OCI-LY1 (cell line): ENCODE results near the gene MCU.

Experiments
- H2AFZ ChIP-seq: fragments of 200-600 bp; sonication (generic), shearing (Covaris generic); 2 replicates; pipeline ENCODE4 v1.6.0; 2014; ENCODE audit warnings: antibody characterized with exemption, mild to moderate bottlenecking, low read length
- H3F3A ChIP-seq: fragments of 200-600 bp; sonication (generic), shearing (Covaris generic); 2 replicates; pipeline ENCODE4 v1.6.0; 2014; ENCODE audit warnings: mild to moderate bottlenecking, antibody characterized with exemption, low read length, moderate library complexity; ENCODE audit not compliant: insufficient read depth
- H3K27ac ChIP-seq: fragments of 200-600 bp; sonication (generic); 2 replicates; pipeline ENCODE4 v1.5.1; 2014; ENCODE audit warnings: low read length, mixed run types, mild to moderate bottlenecking, low read depth; ENCODE audit not compliant: poor library complexity, severe bottlenecking
- H3K27me3 ChIP-seq: fragments of 200-600 bp; sonication (generic); 2 replicates; pipeline ENCODE4 v1.6.0; 2014; ENCODE audit warnings: antibody characterized with exemption, mild to moderate bottlenecking, low read length, moderate library complexity; ENCODE audit not compliant: insufficient read depth
- H3K36me3 ChIP-seq: fragments of 200-600 bp; sonication (generic); 2 replicates; pipeline ENCODE4 v1.6.1; 2014; ENCODE audit warnings: mild to moderate bottlenecking, antibody characterized with exemption, low read length, moderate library complexity, mixed read lengths; ENCODE audit not compliant: insufficient read depth
- H3K4me1 ChIP-seq: fragments of 200-600 bp; sonication (generic); 2 replicates; pipeline ENCODE4 v1.5.1; 2014; ENCODE audit warnings: mild to moderate bottlenecking, low read length, moderate library complexity; ENCODE audit not compliant: insufficient read depth, severe bottlenecking
- H3K4me2 ChIP-seq: fragments of 200-600 bp; sonication (generic), shearing (Covaris generic); 2 replicates; pipeline ENCODE4 v1.6.1; 2014; ENCODE audit warnings: low read length
- H3K4me3 ChIP-seq: fragments of 200-600 bp; sonication (generic); 2 replicates; pipeline ENCODE4 v1.5.1; 2014; ENCODE audit warnings: low read length, low read depth, mild to moderate bottlenecking, mixed read lengths; ENCODE audit not compliant: poor library complexity, severe bottlenecking
- H3K79me2 ChIP-seq: fragments of 200-600 bp; shearing (Covaris generic); 2 replicates; pipeline ENCODE4 v1.6.1; 2016; ENCODE audit warnings: mixed run types, low read length, mixed read lengths; ENCODE audit not compliant: insufficient read depth
- H3K9ac ChIP-seq: fragments of 200-600 bp; sonication (generic), shearing (Covaris generic); 2 replicates; pipeline ENCODE4 v1.6.1; 2014; ENCODE audit warnings: mild to moderate bottlenecking, low read length, mixed read lengths
- H3K9me2 ChIP-seq: fragments of 200-600 bp; sonication (generic), shearing (Covaris generic); 2 replicates; pipeline ENCODE4 v1.6.1; 2014; ENCODE audit warnings: low read depth, mild to moderate bottlenecking, low read length, mixed read lengths
- H3K9me3 ChIP-seq: fragments of 200-600 bp; shearing (Covaris generic); 2 replicates; pipeline ENCODE4 v1.6.1; 2014; ENCODE audit warnings: low read length, mixed read lengths
- H4K20me1 ChIP-seq: fragments of 200-600 bp; sonication (generic), shearing (Covaris generic); 2 replicates; pipeline ENCODE4 v1.6.0; 2016; ENCODE audit warnings: mild to moderate bottlenecking, low read length; ENCODE audit not compliant: insufficient read depth
- EZH2 ChIP-seq: fragments of 200-600 bp; sonication (generic), shearing (Covaris generic); IDR thresholded peaks from 2 replicates; pipeline ENCODE4 v1.8.0; 2017; ENCODE audit warnings: borderline replicate concordance, mixed run types, mild to moderate bottlenecking, antibody characterized with exemption, low read length, moderate library complexity, mixed read lengths
- TF ChIP-seq, protein P1 (sequence below): fragments of 200-600 bp; sonication (generic), shearing (Covaris generic); IDR thresholded peaks from 2 replicates; pipeline ENCODE4 v1.5.1; 2017; ENCODE audit warnings: mild to moderate bottlenecking, antibody characterized with exemption, low read length, moderate library complexity, mixed read lengths

Gene MCU

DNA sequence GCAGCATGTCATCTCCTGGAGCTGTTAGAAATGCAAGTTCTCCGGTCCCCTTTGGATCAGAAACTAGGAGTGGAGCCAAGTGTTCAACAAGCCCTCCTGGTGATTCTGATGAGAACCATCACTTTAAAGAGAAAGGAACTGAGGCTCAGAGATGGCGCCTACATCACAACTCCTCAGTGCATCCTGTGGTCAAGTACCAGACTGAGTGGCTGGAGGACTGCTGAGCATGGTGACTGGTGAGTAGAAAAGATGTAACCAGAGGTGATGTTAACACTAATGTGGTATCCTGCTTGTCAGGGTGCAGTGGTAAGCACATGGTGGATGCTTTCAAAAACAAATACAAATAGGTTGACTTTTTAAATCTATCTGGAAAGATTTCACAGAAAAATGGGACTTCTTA, 198.1 kb downstream of the MCU start:
- H3K36me3 ChIP-seq: peaks cover 19% of the 10 kb centered on the region; the same call in 1 of the 2 replicates
- no peak overlapping the region for H3K4me2 ChIP-seq
- no peaks in the 10 kb centered on the region for H4K20me1 ChIP-seq
- H3K4me3 ChIP-seq: no peak overlapping the region
- H3F3A ChIP-seq: no peaks in the 10 kb centered on the region
- TF ChIP-seq, protein P1, sequence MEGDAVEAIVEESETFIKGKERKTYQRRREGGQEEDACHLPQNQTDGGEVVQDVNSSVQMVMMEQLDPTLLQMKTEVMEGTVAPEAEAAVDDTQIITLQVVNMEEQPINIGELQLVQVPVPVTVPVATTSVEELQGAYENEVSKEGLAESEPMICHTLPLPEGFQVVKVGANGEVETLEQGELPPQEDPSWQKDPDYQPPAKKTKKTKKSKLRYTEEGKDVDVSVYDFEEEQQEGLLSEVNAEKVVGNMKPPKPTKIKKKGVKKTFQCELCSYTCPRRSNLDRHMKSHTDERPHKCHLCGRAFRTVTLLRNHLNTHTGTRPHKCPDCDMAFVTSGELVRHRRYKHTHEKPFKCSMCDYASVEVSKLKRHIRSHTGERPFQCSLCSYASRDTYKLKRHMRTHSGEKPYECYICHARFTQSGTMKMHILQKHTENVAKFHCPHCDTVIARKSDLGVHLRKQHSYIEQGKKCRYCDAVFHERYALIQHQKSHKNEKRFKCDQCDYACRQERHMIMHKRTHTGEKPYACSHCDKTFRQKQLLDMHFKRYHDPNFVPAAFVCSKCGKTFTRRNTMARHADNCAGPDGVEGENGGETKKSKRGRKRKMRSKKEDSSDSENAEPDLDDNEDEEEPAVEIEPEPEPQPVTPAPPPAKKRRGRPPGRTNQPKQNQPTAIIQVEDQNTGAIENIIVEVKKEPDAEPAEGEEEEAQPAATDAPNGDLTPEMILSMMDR: no peak
- no peak for TF ChIP-seq EZH2
- H3K9ac ChIP-seq: no peak overlapping the region
- no peaks in the 10 kb centered on the region for H3K27me3 ChIP-seq
- no peak overlapping the region for H2AFZ ChIP-seq
- H3K79me2 ChIP-seq: no peaks in the 10 kb centered on the region
- no peaks in the 10 kb centered on the region for H3K9me3 ChIP-seq
- no peaks in the 10 kb centered on the region for H3K4me1 ChIP-seq
- no peaks in the 10 kb centered on the region for H3K9me2 ChIP-seq
- no peak overlapping the region for H3K27ac ChIP-seq

GRCh38 chr10:72893136-72893798, 201.3 kb downstream of the MCU start, which contains the start of gene OIT3:
TSS of gene OIT3 (plus strand) at chr10:72893739. CDS start at chr10:72893799, 60 bp downstream.
- Histone ChIP-seq H3K9ac (no peak within 1 kb of the TSS), H3K4me2 (no peak within 1 kb of the TSS), H3K9me2 (no peaks in the 10 kb centered on the region), H3K27ac (no peak within 1 kb of the TSS), H3K27me3 (peaks cover 3% of the 10 kb centered on the region; the same call in 1 of the 2 replicates), H3K9me3 (no peaks in the 10 kb centered on the region), H3K4me1 (no peaks in the 10 kb centered on the region), H3F3A (no peaks in the 10 kb centered on the region), H3K79me2 (no peaks in the 10 kb centered on the region), H4K20me1 (no peaks in the 10 kb centered on the region), H3K4me3 (no peak within 1 kb of the TSS), H3K36me3 (no peaks in the 10 kb centered on the region), H2AFZ (no peak within 1 kb of the TSS)
- TF ChIP-seq EZH2: no peak
- TF ChIP-seq, protein P1: no peak

- no peak overlapping the region for H3K9ac ChIP-seq
- no peaks in the 10 kb centered on the region for H4K20me1 ChIP-seq
- H3K27ac ChIP-seq: no peak overlapping the region
- H3K4me3 ChIP-seq: no peak overlapping the region
- H3K4me1 ChIP-seq: no peaks in the 10 kb centered on the region
- no peaks in the 10 kb centered on the region for H3K9me2 ChIP-seq
- no peaks in the 10 kb centered on the region for H3K79me2 ChIP-seq
- H3K4me2 ChIP-seq: no peak overlapping the region
- H3F3A ChIP-seq: no peaks in the 10 kb centered on the region
- TF ChIP-seq EZH2: no peak
- TF ChIP-seq, protein P1: no peak
- H2AFZ ChIP-seq: no peak overlapping the region
- H3K9me3 ChIP-seq: no peaks in the 10 kb centered on the region
- no peaks in the 10 kb centered on the region for H3K36me3 ChIP-seq
- peaks cover 3% of the 10 kb centered on the region; the same call in 1 of the 2 replicates for H3K27me3 ChIP-seq
Observed at GRCh38 chr10:72895236-72895850, 203.4 kb downstream of the MCU start.
